GM19438 (cell line): Measurements from ENCODE around the gene DNPH1.

ENCODE experiments used
- ATAC-seq: cut with Tn5 transposase; IDR thresholded peaks from one replicate; pipeline ENCODE4 v1.9.1; 2021; ENCODE audit warnings: low read depth; ENCODE audit not compliant: unreplicated experiment

The DNPH1 gene

DNA sequence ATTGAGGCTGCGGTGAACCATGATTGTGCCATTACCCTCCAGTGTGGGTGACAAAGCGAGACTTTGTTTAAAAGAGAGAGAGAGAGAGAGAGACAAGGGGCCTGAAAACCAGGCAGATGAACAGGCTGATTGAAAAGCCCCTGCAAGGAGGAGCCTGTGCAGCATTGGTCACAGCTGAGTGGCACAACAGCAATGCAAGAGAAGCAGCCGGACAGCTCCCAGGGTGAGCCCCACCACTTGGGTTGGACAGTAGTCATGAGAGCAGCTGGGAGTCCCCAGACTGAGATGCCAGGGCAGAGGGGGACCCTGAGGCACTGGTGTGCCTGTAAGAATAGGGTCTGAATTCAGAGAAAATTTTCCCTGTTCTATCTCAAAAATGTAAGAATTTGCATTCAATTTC lies 10.2 kb downstream of the DNPH1 start:
- no peak for ATAC-seq

- no peak for ATAC-seq
Measured at GRCh38 chr6:43217351-43217750, 11.9 kb downstream of the DNPH1 start.

DNA sequence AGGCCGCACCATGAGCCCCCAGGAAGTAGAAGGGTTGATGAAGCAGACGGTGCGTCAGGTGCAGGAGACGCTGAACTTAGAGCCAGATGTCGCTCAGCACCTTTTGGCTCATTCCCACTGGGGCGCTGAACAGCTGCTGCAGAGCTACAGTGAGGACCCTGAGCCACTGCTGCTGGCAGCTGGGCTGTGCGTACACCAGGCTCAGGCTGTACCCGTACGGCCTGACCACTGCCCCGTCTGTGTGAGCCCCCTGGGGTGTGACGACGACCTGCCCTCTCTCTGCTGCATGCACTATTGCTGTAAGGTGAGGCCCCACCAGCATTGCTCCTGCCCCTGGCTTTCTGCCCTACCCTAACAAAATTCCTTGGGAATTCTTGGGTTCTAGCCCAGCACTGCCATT lies 13.1 kb downstream of the DNPH1 start:
- ATAC-seq: no peak

- no peak for ATAC-seq
Measured at GRCh38 chr6:43215066-43215465, 14.2 kb downstream of the DNPH1 start.

DNA sequence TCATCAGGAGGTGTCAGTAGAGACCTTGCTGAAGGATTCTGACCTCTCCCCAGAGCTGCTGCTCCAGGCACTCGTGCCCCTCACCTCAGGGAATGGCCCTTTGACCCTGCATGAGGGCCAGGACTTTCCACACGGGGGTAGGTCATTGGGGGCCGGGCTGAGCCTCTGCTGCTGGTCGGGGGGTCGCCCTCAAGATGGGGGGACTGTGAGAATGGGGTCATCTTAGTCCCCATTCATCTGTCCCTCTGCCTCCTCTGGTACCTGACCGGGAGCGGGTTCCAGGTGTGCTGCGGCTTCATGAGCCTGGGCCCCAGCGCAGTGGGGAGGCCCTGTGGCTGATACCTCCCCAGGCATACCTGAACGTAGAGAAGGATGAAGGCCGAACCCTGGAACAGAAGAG lies 15.8 kb downstream of the DNPH1 start:
- no peak for ATAC-seq

- ATAC-seq: no peak
Measured at GRCh38 chr6:43211955-43212354, 17.3 kb downstream of the DNPH1 start.

- ATAC-seq: no peak
Measured at GRCh38 chr6:43207286-43207685, 22.0 kb downstream of the DNPH1 start.

- no peak for ATAC-seq
Measured at GRCh38 chr6:43205849-43206248, 23.4 kb downstream of the DNPH1 start.

DNA sequence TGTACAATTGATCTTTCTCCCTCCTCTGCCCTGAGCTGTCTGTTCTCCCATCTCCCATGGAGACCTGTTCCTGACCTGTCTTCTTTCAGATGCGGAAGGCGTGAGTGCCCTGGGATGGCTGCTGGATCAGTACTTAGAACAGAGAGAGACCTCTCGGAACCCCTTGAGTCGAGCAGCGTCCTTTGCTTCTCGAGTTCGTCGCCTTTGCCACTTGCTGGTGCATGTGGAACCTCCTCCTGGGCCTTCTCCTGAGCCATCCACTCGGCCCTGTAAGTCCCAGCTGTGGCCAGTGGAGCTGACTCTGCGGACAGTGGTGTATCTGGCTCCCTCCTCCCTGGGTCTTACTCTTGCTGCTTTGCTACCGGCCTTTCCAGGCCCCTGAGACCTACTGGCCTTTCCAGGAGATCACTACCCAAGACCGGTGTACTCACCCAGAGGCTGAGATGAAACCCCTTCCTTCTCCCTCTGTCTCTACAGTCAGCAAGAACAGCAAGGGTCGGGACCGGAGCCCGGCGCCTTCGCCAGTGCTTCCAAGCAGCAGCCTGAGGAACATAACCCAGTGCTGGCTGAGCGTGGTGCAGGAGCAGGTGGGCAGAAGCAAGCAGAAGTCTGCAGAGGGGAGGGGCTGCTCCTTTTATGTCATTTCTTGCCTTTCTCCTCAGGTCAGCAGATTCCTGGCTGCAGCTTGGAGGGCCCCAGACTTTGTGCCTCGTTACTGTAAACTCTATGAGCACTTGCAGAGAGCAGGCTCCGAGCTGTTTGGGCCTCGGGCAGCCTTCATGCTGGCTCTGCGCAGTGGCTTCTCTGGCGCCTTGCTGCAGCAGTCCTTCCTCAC lies 24.8 kb downstream of the DNPH1 start:
- no peak for ATAC-seq

DNA sequence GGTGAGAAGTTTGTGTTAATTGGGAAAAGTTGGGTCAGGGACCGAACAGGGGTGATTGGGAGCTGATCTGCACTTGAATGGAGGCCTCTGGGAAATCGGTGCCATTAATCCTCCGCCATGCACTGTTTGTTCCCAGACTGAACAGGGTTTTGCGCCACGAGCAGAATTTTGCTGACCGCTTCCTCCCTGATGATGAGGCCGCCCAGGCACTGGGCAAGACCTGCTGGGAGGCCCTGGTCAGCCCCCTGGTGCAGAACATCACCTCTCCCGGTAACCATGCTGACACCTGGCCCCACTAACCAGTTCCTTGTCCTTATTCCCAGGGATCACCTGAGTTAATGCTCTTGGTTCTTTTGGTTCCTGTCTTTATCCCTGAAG lies 25.6 kb downstream of the DNPH1 start:
- ATAC-seq: no peak

GRCh38 chr6:43203029-43203717 lies 26.1 kb downstream of the DNPH1 start:
- ATAC-seq: no peak

GRCh38 chr6:43202451-43202850 lies 26.8 kb downstream of the DNPH1 start:
- no peak for ATAC-seq

DNA sequence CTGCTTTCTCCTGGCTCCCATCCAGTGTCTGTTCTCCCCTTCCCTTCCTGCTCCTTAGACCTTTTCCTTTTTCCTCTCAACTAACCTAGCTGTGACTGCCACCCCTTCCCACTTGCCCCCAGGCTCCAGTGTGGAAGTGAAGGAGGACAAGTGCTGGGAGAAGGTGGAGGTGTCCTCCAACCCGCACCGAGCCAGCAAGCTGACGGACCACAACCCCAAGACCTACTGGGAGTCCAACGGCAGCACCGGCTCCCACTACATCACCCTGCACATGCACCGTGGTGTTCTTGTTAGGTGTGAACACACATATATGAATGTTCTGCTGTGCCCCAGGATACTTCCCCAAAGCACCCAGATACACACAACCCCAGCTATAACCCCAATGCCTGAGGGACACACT lies 28.7 kb downstream of the DNPH1 start:
- no peak for ATAC-seq

DNA sequence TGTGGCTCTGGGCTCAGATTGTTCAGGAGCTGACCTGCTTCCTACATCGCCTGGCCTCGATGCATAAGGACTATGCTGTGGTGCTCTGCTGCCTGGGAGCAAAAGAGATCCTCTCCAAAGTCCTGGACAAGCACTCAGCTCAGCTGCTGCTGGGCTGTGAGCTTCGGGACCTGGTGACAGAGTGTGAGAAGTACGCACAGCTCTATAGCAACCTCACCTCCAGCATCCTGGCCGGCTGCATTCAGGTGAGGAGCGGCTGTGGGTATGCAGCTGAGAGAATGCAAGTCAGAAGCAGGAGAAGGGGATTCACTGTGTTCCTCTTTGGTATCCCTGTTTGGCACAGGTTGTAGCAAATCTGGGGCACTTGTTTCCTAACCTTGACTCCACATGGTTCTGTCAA lies 29.4 kb downstream of the DNPH1 start:
- ATAC-seq: no peak

DNA sequence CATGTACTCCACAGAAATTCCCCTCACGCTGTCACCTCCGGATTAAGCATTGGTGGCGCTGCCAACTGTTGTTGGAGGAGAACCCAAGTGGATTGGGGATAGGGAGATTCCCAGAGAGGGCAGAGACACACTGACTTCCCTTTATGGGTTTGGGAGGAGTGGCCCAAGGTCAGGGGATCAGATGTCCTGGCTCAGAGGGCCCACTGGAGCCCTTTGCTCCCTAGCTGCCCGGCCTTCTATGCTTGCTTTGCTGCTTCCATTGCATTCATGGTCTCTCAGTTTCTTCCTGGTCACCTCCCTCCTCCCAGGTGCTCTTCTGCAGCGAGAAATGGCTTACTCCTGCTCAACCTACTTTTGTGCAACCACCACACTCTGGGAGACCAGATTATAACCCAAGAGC lies 32.9 kb downstream of the DNPH1 start:
- ATAC-seq: no peak

DNA sequence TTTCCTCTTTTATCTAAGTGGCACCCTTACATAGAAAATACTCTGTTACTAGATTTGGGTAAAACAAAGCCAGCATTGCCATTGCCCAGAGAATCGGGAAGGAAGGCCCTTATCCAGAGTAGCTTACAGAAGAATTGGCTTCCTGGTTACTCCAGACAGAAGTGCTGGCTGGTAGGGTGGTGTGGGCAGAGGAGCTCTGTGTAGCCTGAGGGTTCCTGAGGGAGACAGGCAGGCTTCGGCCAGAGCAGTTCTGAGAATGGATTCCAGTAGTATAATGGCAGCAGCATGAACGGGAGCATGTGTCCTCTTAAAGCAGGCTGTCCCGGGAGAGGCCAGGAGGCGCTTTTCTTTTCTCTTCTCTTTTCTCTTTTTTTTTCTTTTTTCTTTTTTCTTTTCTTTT lies 35.4 kb downstream of the DNPH1 start:
- no peak for ATAC-seq

- no peak for ATAC-seq
Measured at GRCh38 chr6:43192911-43193310, 36.4 kb downstream of the DNPH1 start.

DNA sequence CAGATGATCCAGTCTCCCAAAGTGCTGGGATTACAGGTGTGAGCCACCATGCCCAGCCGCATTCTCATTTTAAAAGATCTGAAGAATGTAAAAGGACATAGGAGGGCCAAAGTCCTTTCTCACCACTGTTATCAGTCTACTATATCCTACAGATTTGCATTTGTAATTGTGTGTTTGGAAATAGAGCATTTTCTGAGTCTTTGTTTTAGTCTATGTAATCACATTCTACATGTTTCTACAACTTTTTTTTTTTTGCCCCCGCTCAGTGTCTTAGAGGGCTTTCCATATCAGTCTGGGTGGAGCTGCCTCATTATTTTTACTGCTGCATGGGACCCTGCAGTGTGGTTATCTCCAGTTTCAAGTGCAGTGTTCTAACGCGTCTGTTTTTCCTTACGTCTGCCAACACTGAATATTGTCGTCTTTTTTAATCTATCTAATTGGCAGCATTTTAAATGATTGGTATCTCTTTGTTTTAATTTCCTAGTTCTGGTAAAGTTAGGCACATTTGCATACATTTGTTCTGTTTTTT lies 39.4 kb downstream of the DNPH1 start:
- ATAC-seq: no peak

- no peak for ATAC-seq
Measured at GRCh38 chr6:43188426-43188825, 40.9 kb downstream of the DNPH1 start.

DNA sequence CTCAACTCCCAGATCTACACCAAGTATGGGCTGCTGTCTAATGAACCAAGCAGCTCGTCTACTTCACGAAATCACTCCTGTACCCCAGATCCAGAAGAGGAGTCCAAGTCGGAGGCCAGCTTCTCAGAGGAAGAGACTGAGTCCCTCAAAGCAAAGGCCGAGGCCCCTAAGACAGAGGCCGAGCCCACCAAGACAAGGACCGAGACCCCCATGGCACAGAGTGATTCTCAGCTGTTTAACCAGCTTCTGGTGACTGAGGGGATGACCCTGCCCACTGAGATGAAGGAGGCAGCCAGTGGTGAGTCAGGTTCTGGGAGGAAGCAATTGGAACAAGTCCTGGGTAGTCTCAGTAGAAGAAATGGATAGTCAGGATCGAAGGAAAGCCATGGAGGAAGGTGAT lies 41.5 kb downstream of the DNPH1 start:
- ATAC-seq: no peak

DNA sequence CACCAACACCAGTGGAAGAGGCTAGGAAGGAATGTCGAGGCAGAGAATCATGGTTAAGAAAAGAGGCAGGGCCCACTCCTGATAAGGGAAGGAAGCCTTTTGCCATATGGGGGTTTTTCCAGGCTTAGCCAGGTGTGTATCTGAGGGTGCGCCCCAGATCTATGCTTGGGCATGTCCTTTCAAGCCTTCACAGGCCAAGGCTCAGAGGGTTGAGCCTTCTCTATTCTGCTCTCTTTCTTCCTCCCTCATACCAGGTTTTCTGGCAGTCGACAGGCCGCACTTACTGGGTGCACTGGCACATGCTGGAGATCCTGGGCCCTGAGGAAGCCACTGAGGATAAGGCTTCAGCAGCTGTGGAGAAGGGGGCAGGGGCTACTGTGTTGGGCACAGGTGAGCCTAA lies 42.6 kb downstream of the DNPH1 start:
- ATAC-seq: no peak

- no peak for ATAC-seq
Measured at GRCh38 chr6:43186019-43186418, 43.3 kb downstream of the DNPH1 start.
